NCI-H2171 treated with DMSO at 0.1 percent for 48 hours (cell line): Measurements from ENCODE around the gene LRMDA.

Experiments used
- DNase-seq: peaks from one replicate; lab custom pipeline; 2025; lab: John Stamatoyannopoulos, UW

Gene LRMDA

GRCh38 chr10:76440426-76440825, 1009.0 kb downstream of the LRMDA start:
- DNase-seq: no peak

GRCh38 chr10:76442113-76442512, 1010.7 kb downstream of the LRMDA start:
- no peak for DNase-seq

- no peak for DNase-seq
Observed at GRCh38 chr10:76444034-76444800, 1012.8 kb downstream of the LRMDA start.

- no peak for DNase-seq
Observed at GRCh38 chr10:76447578-76447977, 1016.2 kb downstream of the LRMDA start.

DNA sequence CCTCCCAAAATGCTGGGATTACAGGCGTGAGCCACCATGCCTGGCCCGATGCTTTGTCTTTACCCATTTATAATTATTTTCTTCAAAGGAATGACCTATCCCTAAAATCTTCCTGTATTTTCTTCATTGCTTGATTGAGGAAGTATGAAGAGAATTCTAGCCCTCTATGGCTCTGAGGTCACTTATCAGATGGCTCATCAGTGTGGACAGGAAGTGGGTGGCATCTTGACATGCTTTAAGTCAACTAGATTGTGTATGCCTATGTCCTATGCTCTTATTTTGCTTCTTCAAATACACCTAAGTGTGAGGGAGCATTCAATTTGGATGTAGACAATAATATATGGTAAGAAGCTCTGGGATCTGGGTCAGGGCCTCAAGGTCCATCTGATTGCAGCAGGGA, 1020.5 kb downstream of the LRMDA start:
- no peak for DNase-seq

GRCh38 chr10:76453332-76453731, 1021.9 kb downstream of the LRMDA start:
- peak; percentile 70 for DNase-seq

- DNase-seq: no peak
Observed at GRCh38 chr10:76453997-76454396, 1022.6 kb downstream of the LRMDA start.

DNA sequence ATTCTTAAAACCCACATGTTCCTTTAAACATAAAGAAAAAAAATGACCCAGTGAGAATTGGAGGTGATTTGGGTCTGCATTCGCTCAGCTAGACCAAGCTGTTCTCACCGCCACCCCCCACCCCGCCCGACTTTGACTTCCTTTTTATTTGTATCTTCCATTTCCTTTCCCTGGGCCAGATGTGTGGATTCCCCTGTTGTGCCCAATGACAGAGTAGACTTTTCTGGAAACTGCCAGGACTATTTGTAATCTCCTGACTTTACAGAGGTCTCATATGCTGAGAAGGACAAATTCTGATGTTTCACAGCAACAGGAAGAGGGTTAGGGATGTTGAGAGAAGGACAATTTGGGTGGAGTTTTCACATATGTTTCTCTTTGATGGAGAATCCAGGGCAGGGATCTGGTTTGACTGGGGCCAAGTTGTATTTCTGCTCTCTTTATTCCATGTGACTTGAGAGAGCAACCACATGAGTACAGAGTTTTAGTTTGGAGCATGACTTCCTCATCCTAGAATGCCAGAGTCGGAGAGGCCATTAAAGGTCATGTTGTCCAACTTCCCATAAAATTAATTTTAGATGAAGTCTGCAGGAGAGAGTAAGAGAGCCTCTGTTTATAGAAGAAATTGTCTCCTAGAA, 1023.2 kb downstream of the LRMDA start:
- DNase-seq: no peak

DNA sequence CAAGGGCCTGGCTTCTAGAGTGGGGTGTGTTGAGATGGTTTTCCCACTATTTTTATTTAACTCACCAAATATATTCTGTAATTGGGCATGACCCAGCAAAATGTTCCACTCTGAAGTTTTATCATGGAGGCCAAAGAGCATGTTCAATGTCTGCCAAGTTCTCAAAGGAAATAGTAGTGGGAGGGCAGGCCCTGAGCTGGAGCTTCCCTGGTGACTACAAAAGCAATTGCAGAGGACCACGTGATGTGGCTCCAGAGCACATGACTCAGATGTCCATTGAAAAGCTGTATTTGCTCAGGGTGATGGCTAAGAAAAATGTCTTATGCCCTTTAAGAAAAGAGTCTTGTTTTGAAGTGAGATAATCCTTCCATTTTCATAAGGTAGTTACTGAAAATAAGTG, 1024.8 kb downstream of the LRMDA start:
- no peak for DNase-seq

GRCh38 chr10:76459016-76459730, 1027.7 kb downstream of the LRMDA start:
- peak; percentile 59 for DNase-seq

GRCh38 chr10:76461024-76461423, 1029.6 kb downstream of the LRMDA start:
- no peak for DNase-seq

GRCh38 chr10:76463111-76463510, 1031.7 kb downstream of the LRMDA start:
- DNase-seq: no peak

DNA sequence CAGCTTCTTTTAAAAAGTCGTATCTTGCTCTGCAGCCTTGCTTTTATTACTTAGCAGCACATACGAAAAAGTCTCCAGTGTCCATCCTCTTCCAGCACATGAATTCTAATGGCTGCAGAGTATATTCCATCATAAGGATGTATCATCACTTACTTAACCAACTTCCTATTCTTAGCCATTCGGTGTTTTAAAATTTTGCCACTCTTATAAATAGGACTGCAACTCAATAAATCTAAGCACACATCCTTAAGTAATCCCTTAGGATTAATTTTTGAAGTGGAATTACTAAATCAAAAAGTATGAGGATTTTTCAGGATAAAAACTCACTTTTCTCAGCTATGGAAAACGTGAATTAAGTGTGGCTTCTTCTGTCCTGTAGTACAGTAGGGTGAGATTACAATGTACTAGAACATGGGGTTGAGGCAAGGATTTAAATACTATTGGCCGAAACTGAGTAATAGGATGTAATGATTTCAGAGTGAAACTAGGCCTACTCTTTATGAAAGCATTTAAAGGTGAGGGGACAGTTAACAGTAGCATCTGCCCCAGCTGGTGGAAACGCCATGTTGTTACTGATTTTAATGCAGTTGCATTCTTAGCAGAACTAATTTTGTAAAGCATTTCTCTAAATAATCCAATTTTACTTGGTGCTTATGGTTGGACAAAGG, 1035.5 kb downstream of the LRMDA start:
- DNase-seq: no peak

DNA sequence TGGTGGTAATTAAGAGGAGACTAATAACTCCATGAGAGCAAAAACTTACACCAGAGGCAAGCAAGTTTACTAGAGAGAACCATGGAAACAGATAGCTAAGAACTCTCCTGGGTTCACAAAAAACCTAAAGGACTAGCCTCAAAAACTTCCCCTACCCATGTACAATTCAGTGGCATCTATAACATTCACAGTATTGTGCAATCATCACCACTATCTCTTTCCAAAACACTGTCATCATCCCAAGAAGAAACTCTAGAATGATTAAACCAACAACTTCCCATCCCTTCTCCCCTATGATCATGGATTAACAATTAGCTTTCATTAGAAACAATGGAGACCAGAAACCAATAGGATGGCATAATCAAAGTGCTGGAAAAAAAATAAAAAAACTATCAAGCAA, 1038.3 kb downstream of the LRMDA start:
- DNase-seq: no peak

DNA sequence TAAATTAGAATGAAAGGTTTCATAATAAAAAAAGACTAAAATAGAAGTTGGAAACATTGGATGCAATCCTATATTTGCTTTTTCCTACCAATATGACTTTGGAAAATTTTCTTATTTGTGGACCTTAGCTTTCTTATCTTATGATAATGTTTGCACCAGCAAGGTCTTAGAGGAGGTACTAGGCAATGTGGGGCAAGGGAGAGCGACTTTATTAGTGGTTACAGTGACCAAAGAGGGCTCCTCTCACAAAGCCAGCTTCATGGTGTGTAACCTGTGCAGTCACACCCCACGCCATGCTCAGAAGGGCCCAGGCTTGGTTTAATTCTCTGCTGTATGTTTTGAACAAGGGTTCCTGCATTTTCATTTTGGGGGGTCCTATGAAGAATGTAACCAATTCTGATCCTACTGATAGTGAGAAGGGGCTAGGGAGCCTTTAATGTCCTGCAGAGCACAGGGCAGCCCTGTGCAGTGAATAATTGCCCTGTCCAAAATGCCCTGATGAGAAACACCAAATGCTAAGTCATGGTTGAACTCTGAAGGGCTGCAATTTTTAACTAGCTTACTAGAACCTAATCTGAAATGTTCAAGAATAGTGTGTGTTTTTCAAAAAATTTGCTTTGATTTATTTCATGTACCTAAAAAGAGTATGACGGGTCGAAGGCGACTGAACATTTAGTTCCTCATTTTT, 1047.8 kb downstream of the LRMDA start:
- DNase-seq: no peak

GRCh38 chr10:76481178-76481577, 1049.8 kb downstream of the LRMDA start:
- no peak for DNase-seq

- DNase-seq: no peak
Observed at GRCh38 chr10:76487582-76487981, 1056.2 kb downstream of the LRMDA start.

GRCh38 chr10:76488602-76489001, 1057.2 kb downstream of the LRMDA start:
- DNase-seq: no peak

DNA sequence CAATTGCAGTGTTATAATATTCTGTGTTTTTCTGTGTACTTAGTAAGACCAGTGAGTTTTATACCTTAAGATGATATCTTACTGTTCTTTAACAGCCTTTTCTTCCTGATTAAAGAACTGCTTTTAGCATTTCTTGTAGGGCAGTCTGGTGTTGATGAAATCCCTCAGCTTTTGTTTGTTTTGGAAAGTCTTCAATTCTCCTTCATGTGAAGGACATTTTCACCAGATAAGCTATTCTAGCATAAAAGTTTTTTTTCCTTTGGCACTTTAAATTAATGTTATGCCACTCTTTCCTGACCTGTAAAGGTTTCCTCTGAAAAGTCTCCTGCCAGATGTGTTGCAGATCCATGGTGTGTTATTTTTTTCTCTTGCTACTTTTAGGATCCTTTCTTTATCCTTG, 1059.8 kb downstream of the LRMDA start:
- no peak for DNase-seq

DNA sequence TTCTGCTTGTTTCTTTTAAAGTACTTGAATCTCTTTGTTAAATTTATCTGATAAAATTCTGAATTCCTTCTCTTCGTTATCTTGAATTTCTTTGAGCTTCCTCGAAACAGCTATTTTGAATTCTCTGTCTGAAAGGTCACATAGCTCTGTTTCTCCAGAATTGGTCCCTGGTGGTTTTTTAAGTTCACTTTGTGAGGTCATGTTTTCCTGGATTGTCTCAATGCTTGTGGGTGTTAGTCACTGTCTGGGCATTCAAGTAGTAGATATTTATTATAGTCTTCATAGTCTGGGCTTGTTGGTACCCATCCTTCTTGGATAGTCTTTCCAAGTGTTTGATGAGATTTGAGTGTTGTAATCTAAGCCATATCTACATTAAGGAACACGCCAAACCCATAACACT, 1060.6 kb downstream of the LRMDA start:
- DNase-seq: no peak

GRCh38 chr10:76492678-76493472, 1061.5 kb downstream of the LRMDA start:
- DNase-seq: no peak
